GM12873 (cell line): ENCODE results near the gene MIOX.

ENCODE experiments used
- CTCF ChIP-seq: IDR thresholded peaks from 2 replicates; pipeline ENCODE4 v1.5.1; 2012; ENCODE audit warnings: low read depth, mild to moderate bottlenecking, moderate library complexity, low read length, control low read depth; ENCODE audit not compliant: insufficient read depth; ENCODE audit errors: missing control alignments

MIOX gene

DNA sequence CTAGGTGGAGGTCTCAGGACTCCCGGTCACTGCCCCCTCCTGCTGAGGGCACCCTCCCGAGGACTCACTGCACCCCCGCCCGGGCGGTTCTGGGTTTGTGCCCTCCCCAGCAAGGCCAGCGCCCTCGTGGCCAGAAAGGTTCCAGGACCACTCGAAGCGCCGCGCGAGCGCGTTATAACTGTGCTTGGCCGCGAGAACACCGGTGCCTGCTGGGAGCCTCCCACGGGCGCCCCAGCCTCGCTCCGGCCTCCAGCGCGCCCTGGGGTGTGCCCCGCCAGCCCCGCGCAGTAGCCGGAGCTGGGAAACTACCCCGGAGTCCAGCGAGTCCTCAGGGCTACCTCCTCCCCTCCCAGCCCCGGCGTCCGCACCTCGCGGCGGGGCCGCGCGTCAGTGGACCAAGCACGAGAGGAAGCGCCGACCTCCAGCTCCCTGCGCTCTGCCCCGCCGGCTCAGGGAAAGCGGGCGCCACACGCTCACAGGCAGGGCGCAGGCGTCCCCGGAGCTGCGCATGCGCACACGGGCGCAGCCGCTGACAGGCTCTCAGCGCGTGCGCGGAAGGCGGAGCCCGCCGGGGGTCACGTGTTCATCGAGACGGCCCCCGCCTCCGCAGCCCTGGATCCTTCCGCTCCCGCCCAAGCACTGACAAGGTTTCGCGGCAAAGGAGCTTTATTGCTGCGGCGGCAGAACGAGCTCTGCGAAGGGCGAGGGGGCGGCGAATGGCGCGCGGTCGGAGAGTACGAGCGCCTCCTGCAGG, 38.6 kb downstream of the MIOX start, which contains the start of gene SCO2:
Gene SCO2, minus strand, starts transcription at position 495 of the 754 bp plus-strand sequence. CDS start 1,187 bp downstream, outside the sequence.
- peak; percentile 63 for TF ChIP-seq CTCF

GRCh38 chr22:50525858-50526107, 39.1 kb downstream of the MIOX start:
- no peak for TF ChIP-seq CTCF

GRCh38 chr22:50526108-50526833, 39.6 kb downstream of the MIOX start:
- peak; percentile 77 for TF ChIP-seq CTCF

DNA sequence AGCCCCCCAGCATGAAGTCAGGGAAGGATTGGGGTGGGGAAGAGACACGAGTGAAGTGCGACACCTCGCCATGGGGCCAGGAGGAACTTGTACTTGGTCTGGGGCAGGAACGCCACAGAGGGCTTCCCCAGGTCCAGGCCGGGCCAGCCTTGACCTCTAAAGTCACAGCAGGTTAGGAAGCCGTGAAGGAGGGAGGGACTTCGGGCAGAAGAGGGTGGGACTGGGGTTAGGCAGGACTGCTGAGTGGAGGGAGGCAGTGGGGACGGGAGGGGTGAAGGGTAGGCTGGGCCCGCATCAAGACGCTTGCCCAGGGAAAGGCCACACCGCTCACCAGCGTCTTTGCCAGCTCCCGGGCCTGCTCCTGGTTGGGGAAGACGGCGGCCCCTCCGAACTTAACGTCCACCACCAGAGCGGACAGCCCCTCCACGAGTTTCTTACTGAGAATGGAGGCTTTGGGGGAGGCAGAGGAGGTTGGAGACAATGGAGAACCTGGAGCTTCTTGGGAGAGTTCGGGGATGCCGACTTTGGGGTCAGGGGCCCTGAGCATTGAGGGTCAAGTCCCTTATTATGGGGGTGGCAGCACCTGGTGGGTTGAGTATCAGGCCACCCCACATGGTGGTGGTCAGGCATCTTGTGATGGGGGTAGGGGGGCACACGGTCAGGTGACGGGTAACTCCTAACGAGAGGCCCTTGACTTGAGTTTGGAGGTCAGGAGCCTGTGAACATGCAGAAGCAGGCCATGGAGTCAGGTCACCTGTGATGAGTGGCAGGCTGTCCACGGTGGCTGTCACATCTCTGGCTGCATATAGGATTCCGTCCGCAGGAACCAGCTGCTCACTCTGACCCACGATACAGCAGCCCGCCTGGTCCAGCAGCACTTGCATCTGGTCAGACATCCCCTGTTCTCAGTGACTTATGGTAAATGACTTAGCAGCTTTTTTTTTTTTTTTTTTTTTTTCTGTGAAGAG, 40.5 kb downstream of the MIOX start:
- no peak for TF ChIP-seq CTCF

- TF ChIP-seq CTCF, result no peak
Measured at GRCh38 chr22:50527921-50528681, 41.4 kb downstream of the MIOX start.

- no peak for TF ChIP-seq CTCF
Measured at GRCh38 chr22:50528682-50529415, 42.2 kb downstream of the MIOX start.
